Muscle of back (tissue), 11 donors: Measurements from ENCODE around the gene TATDN2. TPM values are rescaled to one million over a fixed set of nuclear protein-coding genes. Genes with fewer than 3 reads are reported as not detected.
"Not testable (repeated sequence)": the region's sequence is repeated elsewhere in the genome, so short reads cannot be mapped to it uniquely, and the experiment has no call there.

Experiments used
- DNase-seq, 3 donors: peaks; one replicate each; pipeline versions ENCODE4 v3.0.0 to v3.0.0-alpha.2; 2013
- polyA plus RNA-seq, 10 donors: library from polyadenylated mRNA; unstranded; fragments of 120-200 nt; gene quantifications; one replicate each; pipeline ENCODE4 v1.2.1, GENCODE V29; 2013; ENCODE audit not compliant: insufficient read length in 10 of 10

TATDN2 gene
- polyA plus RNA-seq, 10 donors = 17.1 to 25.5 (median 20.2) TPM

DNA sequence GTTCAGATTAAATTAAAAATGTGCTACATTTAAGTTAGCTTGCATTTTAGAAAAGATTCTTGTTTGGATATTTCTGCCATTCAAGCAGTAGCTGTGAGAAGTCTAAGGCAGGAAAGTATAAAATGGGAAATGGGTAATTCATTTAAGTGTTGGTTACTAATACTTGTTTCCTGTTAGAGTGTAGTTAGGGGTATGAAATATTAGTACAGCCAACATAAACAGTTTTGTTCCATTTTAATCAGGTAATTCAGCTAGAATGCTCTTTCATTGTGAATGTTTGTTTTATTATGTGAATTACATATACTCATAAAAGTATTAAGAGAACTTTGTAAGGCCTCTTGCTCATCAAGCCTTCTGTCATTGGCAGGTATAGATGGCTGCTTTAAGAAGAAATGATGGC is 19.9 kb downstream of the TATDN2 start:
- no peak for DNase-seq

GRCh38 chr3:10268930-10269329 is 20.7 kb downstream of the TATDN2 start:
- no peak for DNase-seq

GRCh38 chr3:10269443-10269842 is 21.2 kb downstream of the TATDN2 start:
- DNase-seq = no peak

GRCh38 chr3:10272476-10272875 is 24.2 kb downstream of the TATDN2 start:
- DNase-seq = not testable (repeated sequence)

DNA sequence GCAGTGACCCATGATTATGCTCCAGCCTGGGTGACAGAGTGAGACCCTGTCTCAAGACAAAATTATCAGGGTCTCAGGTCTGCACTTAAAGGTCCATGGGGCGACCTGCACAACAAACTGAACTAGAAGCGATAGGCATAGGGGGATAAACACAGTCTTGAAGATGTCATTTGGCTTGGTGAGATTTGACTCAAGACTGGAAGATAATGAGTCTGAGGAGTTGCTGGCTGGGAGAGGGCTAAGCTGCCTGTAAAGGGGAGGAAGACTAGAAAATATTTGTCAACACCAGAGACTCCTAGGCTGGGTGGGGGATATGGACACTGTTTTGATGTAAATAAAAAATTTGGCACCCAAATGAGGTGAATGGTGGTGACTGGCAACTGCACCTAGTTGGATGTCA is 24.7 kb downstream of the TATDN2 start:
- DNase-seq = no peak

- no peak for DNase-seq
Observed at GRCh38 chr3:10273702-10274305, 25.5 kb downstream of the TATDN2 start.

GRCh38 chr3:10274601-10275000 is 26.3 kb downstream of the TATDN2 start:
- no peak for DNase-seq

DNA sequence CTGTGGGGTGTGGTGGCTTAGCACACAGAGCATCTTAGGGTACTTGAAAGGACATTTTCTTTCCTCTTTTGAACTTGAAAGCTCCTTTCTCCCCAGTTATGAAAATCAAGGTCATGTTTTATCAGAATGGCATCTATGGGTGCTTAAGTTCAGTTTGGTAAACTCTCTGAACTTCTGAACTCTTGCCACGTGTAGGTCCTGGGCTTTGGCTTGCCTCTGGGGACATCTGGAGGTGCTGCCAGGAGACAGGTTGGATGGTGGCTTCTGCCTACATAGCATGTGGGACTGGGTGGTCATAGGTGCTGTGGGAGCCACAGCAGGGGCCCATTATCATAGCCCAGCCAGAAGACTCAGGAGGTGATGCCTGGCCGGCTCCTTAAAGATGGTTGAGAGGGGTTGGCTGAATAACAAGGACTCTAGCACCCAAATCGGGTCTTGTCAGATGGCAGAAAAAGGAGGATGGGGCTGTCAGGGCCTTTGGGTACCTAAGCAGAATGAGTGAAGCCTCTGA is 28.9 kb downstream of the TATDN2 start:
- no peak for DNase-seq

DNA sequence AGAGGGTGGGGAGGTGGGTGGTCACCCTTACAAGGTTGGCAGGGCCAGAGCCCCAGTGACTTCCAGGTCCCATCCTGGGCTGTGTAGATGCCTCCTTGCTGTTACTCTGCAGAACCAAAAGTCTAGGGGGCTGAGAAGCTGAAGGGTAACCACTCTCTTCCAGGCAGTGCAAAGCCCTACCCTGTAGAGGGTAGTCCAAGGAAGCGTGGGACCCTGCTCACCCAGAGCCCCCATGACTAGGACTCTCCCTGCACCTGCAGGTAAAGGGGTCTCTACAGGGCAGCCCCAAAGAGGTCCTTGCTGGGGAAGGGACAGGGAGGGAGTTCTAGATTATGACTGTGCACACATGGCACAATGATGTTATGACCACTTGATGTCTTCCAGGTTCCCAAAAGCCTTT is 30.2 kb downstream of the TATDN2 start:
- DNase-seq = no peak

DNA sequence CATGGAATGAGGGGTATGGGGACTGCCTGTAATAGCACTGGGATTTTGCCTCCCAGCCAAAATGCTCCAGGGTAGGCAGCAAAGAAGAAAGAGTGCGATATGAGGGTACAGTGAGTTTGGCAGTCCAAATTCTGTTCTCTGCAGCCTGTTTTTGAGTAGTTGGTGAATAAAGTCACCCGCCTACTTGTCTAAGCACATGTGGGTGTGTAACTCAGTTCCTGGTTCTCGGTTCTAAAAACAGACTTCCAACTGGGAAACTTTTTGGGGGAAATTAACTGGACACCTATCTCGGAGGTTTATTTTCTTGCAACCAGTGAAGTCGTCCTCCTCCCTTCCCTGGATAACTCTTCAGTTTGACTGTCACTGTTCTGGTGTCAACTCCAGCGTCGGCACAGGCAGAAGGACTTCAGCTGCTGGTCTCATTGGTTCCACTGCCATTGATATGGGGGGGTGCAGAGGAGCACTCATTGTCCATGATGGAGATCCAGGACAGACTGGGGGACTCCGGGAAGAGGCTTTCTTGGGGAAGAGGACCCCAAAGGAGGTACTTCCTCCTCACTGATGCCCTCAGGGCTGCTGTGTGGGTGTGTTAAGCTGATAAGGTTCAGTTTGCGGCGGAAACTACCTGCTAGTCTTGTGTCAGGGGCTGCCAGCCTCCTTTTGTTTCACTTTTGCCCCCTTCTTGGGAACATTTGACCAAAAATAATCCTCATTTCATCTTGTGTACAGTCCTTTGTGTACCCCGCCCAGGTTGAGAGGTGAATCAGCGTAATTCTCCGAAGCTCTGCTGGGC is 31.3 kb downstream of the TATDN2 start:
- DNase-seq = no peak

DNA sequence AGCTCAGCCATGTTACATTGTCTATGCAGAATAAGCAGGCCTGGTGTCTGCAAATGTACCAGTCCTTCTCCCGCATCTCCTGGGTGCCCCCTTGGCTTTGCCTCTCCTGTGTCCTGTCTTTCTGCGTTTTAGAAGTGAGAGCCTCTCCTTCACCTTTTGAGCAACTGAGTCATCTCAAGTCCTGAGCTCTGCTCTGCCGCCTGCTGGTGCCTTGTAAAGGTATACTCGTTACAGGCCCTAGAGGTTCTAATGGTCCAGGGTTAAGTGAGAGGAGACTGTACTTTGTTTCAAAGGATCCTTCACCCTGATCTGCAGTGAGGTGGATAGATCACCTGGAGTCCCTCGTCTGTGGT is 31.9 kb downstream of the TATDN2 start:
- DNase-seq = no peak

GRCh38 chr3:10280571-10280970 is 32.3 kb downstream of the TATDN2 start:
- DNase-seq = no peak

- DNase-seq = no peak
Observed at GRCh38 chr3:10281951-10282350, 33.7 kb downstream of the TATDN2 start.

GRCh38 chr3:10283638-10284037 is 35.4 kb downstream of the TATDN2 start:
- no peak for DNase-seq

- DNase-seq = no peak
Observed at GRCh38 chr3:10284496-10284895, 36.2 kb downstream of the TATDN2 start.

DNA sequence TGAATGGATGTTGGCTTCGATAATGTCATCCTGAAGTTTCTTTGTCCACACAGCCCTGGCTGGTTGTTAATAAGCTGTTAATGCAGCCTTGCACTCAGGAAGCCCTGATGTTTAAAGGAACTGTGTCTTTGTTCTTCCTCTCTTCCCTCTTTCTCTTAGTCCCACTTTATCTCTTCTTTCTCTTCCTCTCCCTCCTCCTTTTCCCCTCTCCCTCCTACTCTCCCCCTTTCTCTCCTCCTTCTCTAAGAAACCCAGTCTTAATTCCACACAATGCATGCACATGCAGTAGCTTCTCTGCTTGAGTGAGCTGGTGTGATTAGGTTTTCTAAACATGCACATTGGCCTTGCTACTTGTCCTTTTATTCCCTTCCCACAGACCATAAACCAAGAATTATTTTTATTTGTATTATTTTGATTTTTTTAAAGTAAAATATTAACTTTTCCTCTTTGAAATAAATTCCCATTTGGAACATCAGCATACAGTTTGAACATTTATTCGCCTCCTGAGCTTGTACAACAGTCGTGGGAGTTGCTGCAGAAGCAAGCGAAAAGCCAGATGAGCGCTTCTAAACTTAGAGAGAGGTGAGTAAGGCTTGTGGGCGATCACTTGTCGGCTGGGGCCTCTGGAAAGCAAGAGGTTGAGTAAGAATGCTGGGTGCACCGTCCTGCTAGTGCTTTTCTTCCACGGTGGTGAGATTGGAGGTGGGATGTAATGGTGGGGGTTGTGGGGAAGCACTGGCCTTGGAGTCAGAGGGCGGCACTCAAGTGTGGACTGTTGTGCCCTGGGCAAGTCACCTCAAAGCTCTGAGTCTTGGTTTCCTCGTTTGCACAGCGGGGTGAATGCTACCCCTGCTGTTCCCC is 37.2 kb downstream of the TATDN2 start:
- no peak for DNase-seq

- DNase-seq = no peak
Observed at GRCh38 chr3:10286133-10286524, 37.9 kb downstream of the TATDN2 start.

- DNase-seq = peak in 2 of 3 donors; percentile 61 to 71
Observed at GRCh38 chr3:10286596-10287295, 38.5 kb downstream of the TATDN2 start.

- DNase-seq = no peak
Observed at GRCh38 chr3:10287936-10288574, 39.8 kb downstream of the TATDN2 start.

- no peak for DNase-seq
Observed at GRCh38 chr3:10288575-10288960, 40.3 kb downstream of the TATDN2 start.

DNA sequence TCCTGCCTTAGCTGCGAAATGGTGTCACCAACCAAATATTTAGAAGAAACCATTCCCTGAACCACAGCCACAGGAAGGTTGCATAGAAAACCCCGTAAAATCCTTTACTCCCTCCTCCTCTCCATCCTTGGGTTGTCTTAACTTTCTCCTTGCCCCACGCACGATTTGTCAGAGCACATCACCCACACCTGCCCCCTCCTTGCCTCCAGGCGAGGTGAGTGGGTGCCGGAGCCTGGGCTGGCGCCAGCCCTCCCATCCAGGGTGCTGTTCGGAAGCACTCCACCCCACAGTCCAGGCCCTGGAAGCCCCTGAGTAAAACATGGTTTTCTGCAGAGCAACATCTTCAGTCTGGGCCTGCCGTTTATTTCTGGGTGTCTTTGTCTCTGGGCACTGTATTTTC is 40.8 kb downstream of the TATDN2 start:
- DNase-seq = no peak
